ENCODE data around the gene DDX54. TPM values are rescaled to one million over a fixed set of nuclear protein-coding genes. Genes with fewer than 3 reads are reported as not detected.

Gene DDX54
- total RNA-seq, 1 donor from 2014 or later = 97.0 TPM

DNA sequence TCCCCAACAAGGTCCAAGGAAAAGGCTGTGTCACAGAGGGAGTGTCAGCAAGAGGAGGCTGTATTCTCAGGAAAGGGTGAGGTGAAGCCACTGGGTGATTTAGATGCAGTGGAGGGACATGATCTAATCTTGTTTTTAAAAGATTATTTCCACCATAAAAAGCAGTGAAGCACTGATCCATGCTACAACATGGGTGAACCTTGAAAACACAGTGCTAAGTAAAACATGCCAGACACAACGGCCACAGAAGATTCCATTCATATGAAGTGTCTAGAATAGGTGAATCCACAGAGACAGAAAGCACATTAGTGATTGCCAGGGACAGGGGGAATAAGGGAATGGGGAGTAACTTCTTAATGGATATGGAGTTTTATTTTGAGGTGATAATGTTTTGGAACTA, 13.0 kb upstream of the DDX54 start:
- H3K27me3 ChIP-seq = no peaks in the 10 kb centered on the region
- no peaks in the 10 kb centered on the region for H3K36me3 ChIP-seq
- H3K4me3 ChIP-seq = no peak overlapping the region
- no peak overlapping the region for H3K27ac ChIP-seq
- DNase-seq (ENCODE audit: low spot score in 2 of 2) = no peak
- H3K4me1 ChIP-seq = peaks cover 6 to 21% of the 10 kb centered on the region in 2 donors
- H3K9me3 ChIP-seq = no peaks in the 10 kb centered on the region
- TF ChIP-seq, protein P1, sequence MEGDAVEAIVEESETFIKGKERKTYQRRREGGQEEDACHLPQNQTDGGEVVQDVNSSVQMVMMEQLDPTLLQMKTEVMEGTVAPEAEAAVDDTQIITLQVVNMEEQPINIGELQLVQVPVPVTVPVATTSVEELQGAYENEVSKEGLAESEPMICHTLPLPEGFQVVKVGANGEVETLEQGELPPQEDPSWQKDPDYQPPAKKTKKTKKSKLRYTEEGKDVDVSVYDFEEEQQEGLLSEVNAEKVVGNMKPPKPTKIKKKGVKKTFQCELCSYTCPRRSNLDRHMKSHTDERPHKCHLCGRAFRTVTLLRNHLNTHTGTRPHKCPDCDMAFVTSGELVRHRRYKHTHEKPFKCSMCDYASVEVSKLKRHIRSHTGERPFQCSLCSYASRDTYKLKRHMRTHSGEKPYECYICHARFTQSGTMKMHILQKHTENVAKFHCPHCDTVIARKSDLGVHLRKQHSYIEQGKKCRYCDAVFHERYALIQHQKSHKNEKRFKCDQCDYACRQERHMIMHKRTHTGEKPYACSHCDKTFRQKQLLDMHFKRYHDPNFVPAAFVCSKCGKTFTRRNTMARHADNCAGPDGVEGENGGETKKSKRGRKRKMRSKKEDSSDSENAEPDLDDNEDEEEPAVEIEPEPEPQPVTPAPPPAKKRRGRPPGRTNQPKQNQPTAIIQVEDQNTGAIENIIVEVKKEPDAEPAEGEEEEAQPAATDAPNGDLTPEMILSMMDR (IDR thresholded peaks at IDR 0.05) = no peak
- intact Hi-C loops (cut with DNase I) = no loop called here

DNA sequence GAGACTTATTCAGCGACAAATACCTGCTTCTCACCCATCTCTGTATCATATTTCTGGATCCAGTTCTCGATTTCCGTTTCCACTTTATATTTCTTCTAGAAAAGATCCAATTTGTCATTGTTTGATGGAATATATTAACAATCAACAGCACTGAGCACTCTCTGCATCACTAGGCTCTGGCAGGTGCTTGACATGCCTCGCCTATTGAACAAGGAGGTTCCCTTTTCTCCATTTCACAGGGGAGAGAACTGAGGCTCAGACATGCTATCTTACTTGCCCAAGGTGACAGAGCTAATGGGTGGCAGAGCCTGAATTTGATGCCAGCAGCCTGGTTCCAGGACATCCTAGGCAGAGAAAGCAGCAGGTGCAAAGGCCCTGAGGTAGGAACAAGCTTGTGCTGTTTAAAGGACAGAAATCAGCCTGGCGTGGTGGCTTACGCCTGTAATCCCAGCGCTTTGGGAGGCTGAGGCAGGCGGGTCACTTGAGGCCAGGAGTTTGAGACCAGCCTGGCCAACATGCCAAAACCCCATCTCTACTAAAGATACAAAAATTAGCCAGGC, 12.3 kb upstream of the DDX54 start:
- Histone ChIP-seq H3K4me1 (peaks cover 9 to 21% of the 10 kb centered on the region in 2 donors), H3K36me3 (no peaks in the 10 kb centered on the region), H3K27me3 (no peaks in the 10 kb centered on the region), H3K9me3 (no peaks in the 10 kb centered on the region), H3K4me3 (no peak overlapping the region), H3K27ac (no peak overlapping the region)
- no peak for DNase-seq (ENCODE audit: low spot score in 2 of 2)
- TF ChIP-seq, protein P1 (IDR thresholded peaks at IDR 0.05) = no peak
- intact Hi-C loops (cut with DNase I) = loop anchor here (1.0 to 2.0 kb wide), 4 partner anchors 17 to 101 kb away; no protein-coding TSS in a partner anchor

DNA sequence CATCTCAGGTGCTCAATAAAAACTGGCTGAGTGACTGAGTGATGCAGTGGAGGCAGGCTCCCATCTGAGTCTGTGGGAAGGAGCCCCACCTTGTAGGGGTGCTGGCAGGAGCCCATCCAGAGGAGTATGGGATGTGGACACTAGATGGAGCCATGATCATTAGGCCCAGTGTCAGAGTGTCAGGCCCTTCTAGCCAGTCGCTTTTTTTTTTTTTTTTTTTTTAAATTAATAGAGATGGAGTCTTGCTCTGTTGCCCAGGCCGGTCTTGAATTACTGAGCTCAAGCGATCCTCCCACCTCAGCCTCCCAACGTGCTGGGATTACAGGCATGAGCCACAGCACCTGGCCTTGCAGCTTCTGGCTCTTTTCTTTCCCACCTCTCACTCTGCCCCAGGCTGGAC, 11.7 kb upstream of the DDX54 start:
- peaks cover 9 to 21% of the 10 kb centered on the region in 2 donors for H3K4me1 ChIP-seq
- intact Hi-C loops (cut with DNase I) = loop anchor here (1.0 to 2.0 kb wide), 4 partner anchors 18 to 102 kb away; no protein-coding TSS in a partner anchor
- H3K27ac ChIP-seq = peak overlapping the region in 1 of 2 donors; percentile 37
- H3K27me3 ChIP-seq = no peaks in the 10 kb centered on the region
- DNase-seq (ENCODE audit: low spot score in 2 of 2) = peak in 1 of 2 donors; percentile 90
- TF ChIP-seq, protein P1 (IDR thresholded peaks at IDR 0.05) = peak; percentile 49 to 76 (median 68)
- no peak overlapping the region for H3K4me3 ChIP-seq
- H3K36me3 ChIP-seq = peaks cover under 1 to 3% of the 10 kb centered on the region in 2 donors
- H3K9me3 ChIP-seq = no peaks in the 10 kb centered on the region

DNA sequence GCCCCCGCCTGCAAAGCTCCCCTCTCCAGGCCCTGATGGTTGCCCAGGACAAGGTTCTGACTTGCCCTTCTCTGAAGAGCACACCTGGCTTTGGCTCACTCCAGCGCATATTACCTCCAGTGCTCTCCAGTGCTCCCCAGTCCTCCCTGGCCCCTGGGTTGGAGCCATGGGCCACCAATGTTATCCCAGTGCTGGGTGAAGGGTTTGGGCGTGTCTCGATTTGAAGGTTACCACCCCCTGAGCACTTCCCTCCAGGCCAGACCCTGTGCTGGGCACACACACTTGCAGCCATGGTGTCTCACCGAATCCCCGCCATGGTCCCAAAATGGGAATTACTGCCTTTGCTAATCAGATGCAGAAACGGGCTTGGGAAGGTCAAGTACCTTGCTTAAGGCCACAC, 11.3 kb upstream of the DDX54 start:
- intact Hi-C loops (cut with DNase I) = loop anchor here (2.0 kb wide), 3 partner anchors 18 to 102 kb away; no protein-coding TSS in a partner anchor
- Histone ChIP-seq H3K9me3 (no peaks in the 10 kb centered on the region), H3K36me3 (peaks cover 4 to 7% of the 10 kb centered on the region in 2 donors), H3K27me3 (no peaks in the 10 kb centered on the region), H3K4me1 (peaks cover 9 to 21% of the 10 kb centered on the region in 2 donors), H3K4me3 (no peak overlapping the region), H3K27ac (peak overlapping the region; percentile 28 to 37)
- DNase-seq (ENCODE audit: low spot score in 2 of 2) = no peak
- TF ChIP-seq, protein P1 (IDR thresholded peaks at IDR 0.05) = no peak

DNA sequence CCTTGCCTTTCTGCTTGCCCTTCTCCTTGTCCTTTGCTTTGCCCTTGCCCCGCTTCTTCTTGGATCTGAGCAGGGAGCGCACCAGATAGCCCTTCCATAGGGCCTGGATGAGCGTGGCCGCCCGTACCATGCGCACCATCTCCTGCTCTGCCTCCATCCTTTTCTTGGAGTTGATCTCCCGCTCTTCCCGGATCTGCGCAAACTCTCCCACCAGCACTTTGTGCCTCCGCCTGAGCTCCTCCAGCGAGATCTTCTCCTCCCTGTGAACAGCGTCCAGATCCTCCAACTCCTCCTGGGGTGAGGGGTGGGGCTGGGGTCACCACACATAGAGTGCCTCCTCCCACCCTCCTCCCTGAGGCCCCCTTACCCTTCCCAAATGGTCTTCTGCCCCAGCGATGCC, 10.3 kb upstream of the DDX54 start:
- no peak overlapping the region for H3K4me3 ChIP-seq
- H3K27ac ChIP-seq = peak overlapping the region; percentile 78 to 88
- no peaks in the 10 kb centered on the region for H3K9me3 ChIP-seq
- H3K27me3 ChIP-seq = no peaks in the 10 kb centered on the region
- intact Hi-C loops (cut with DNase I) = loop anchor here (2.0 kb wide), 1 partner anchor 139 kb away; the partner anchor contains the start of gene SLC8B1
- TF ChIP-seq, protein P1 (IDR thresholded peaks at IDR 0.05) = no peak
- peaks cover 5 to 13% of the 10 kb centered on the region in 2 donors for H3K36me3 ChIP-seq
- DNase-seq (ENCODE audit: low spot score in 2 of 2) = no peak
- peaks cover 9 to 21% of the 10 kb centered on the region in 2 donors for H3K4me1 ChIP-seq
